ENCODE measurements around the gene LIMS1.
"Not testable (repeated sequence)": the region's sequence is repeated elsewhere in the genome, so short reads cannot be mapped to it uniquely, and the experiment has no call there.

DNA sequence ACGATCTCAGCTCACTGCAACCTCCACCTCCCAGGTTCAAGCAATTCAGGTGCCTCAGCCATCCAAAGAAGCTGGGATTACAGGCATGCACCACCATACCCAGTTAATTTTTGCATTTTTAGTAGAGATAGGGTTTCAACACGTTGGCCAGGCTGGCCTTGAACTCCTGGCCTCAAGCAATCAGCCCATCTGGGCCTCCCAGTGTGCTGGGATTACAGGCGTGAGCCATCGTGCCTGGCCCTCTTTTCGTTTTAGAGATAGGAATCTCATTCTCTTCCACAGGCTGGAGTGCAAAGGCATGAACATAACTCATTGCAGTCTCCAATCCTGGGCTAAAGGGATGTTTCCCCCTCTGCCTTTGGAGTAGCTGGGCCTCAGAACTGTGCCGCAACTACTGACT, 182.7 kb downstream of the LIMS1 start:
- not testable (repeated sequence) for TF ChIP-seq ZNF48 (tag by site-specific recombination; IDR thresholded peaks at IDR 0.05); ZNF138 (tag by site-specific recombination; IDR thresholded peaks at IDR 0.05; ENCODE audit: borderline replicate concordance)
- TF ChIP-seq, protein P1, sequence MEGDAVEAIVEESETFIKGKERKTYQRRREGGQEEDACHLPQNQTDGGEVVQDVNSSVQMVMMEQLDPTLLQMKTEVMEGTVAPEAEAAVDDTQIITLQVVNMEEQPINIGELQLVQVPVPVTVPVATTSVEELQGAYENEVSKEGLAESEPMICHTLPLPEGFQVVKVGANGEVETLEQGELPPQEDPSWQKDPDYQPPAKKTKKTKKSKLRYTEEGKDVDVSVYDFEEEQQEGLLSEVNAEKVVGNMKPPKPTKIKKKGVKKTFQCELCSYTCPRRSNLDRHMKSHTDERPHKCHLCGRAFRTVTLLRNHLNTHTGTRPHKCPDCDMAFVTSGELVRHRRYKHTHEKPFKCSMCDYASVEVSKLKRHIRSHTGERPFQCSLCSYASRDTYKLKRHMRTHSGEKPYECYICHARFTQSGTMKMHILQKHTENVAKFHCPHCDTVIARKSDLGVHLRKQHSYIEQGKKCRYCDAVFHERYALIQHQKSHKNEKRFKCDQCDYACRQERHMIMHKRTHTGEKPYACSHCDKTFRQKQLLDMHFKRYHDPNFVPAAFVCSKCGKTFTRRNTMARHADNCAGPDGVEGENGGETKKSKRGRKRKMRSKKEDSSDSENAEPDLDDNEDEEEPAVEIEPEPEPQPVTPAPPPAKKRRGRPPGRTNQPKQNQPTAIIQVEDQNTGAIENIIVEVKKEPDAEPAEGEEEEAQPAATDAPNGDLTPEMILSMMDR (tag by site-specific recombination; IDR thresholded peaks at IDR 0.05) = not testable (repeated sequence)
